HEK293 (cell line): ENCODE data around the gene PHACTR1.
A peak's percentile ranks its signal among the peaks of the same experiment; 100 is the strongest.

Source experiments
- CTCF ChIA-PET: fragments of 350-600 bp; formaldehyde crosslinking; extraction: SDS; loops from one replicate; lab custom pipeline; 2021; ENCODE audit warnings: antibody characterized with exemption; lab: Yijun Ruan, JAX
- POLR2A ChIA-PET: fragments of 300-600 bp; formaldehyde crosslinking; extraction: SDS; loops from one replicate; lab custom pipeline; 2020; ENCODE audit warnings: antibody characterized with exemption, inconsistent platforms; lab: Yijun Ruan, JAX
- H3K27ac ChIP-seq: fragments of 200-500 bp; sonication (Bioruptor generic); 2 replicates; pipeline ENCODE4 v1.5.1; 2014; ENCODE audit warnings: low read depth, low read length, control low read depth, inconsistent platforms; ENCODE audit errors: extremely low read depth
- H3K36me3 ChIP-seq, 2 experiments: fragments of 200-500 bp in 1 of 2; sonication (Bioruptor generic) in 1 of 2; 1 replicate in 1 of 2; 2 replicates in 1 of 2; pipeline ENCODE4 v1.5.1; 2014 to 2017; ENCODE audit warnings: inconsistent platforms in 2 of 2, low read length in 2 of 2; ENCODE audit not compliant: control insufficient read depth in 2 of 2, insufficient read depth in 1 of 2
- H3K4me1 ChIP-seq: fragments of 200-500 bp; sonication (Bioruptor generic); 2 replicates; pipeline ENCODE4 v1.5.1; 2014; ENCODE audit warnings: mild to moderate bottlenecking, low read length, inconsistent platforms; ENCODE audit not compliant: control insufficient read depth, insufficient read depth
- H3K4me3 ChIP-seq: 2 replicates; pipeline ENCODE4 v1.5.1; 2011; ENCODE audit warnings: low read depth, mild to moderate bottlenecking, control low read depth, low read length, moderate library complexity
- H3K9me3 ChIP-seq: fragments of 200-500 bp; sonication (Bioruptor generic); 2 replicates; pipeline ENCODE4 v1.5.1; 2014; ENCODE audit warnings: low read depth, low read length, inconsistent platforms; ENCODE audit not compliant: control insufficient read depth, insufficient read depth
- MZF1 ChIP-seq: fragments of 450-650 bp; formaldehyde crosslinking; IDR thresholded peaks from 2 replicates; pipeline ENCODE4 v1.5.1; 2017; ENCODE audit warnings: missing biosample characterization, missing genetic modification characterization, borderline replicate concordance
- OSR2 ChIP-seq: fragments of 450-650 bp; formaldehyde crosslinking; IDR thresholded peaks from 2 replicates; pipeline ENCODE4 v1.5.1; 2016; ENCODE audit warnings: missing biosample characterization, missing genetic modification characterization
- ZBTB20 ChIP-seq: fragments of 450-650 bp; formaldehyde crosslinking; IDR thresholded peaks from 2 replicates; pipeline ENCODE4 v1.5.1; 2016; ENCODE audit warnings: missing biosample characterization, missing genetic modification characterization
- ZNF2 ChIP-seq: fragments of 450-650 bp; formaldehyde crosslinking; IDR thresholded peaks from 2 replicates; pipeline ENCODE4 v1.5.1; 2016; ENCODE audit warnings: missing biosample characterization, missing genetic modification characterization
- ZNF202 ChIP-seq: fragments of 450-650 bp; formaldehyde crosslinking; IDR thresholded peaks from 2 replicates; pipeline ENCODE4 v1.5.1; 2016; ENCODE audit warnings: missing biosample characterization, missing genetic modification characterization, borderline replicate concordance
- ZNF211 ChIP-seq: fragments of 450-650 bp; formaldehyde crosslinking; IDR thresholded peaks from 2 replicates; pipeline ENCODE4 v1.5.1; 2016; ENCODE audit warnings: low read depth, missing biosample characterization, missing genetic modification characterization
- ZNF223 ChIP-seq: fragments of 450-650 bp; formaldehyde crosslinking; IDR thresholded peaks from 2 replicates; pipeline ENCODE4 v1.5.1; 2016; ENCODE audit warnings: missing biosample characterization, missing genetic modification characterization
- ZNF654 ChIP-seq: fragments of 450-650 bp; formaldehyde crosslinking; IDR thresholded peaks from 2 replicates; pipeline ENCODE4 v1.5.1; 2016; ENCODE audit warnings: low read depth, missing biosample characterization, missing genetic modification characterization
- ZNF830 ChIP-seq: fragments of 450-650 bp; IDR thresholded peaks from 2 replicates; pipeline ENCODE4 v1.5.0; 2018; ENCODE audit warnings: missing biosample characterization, missing genetic modification characterization, low read depth, mild to moderate bottlenecking, moderate library complexity
- TF ChIP-seq, protein P1 (sequence below): fragments of 450-650 bp; formaldehyde crosslinking; IDR thresholded peaks from 2 replicates; pipeline ENCODE4 v1.5.1; 2017; ENCODE audit warnings: missing biosample characterization, missing genetic modification characterization
- TF ChIP-seq, protein P2 (sequence below): fragments of 450-650 bp; formaldehyde crosslinking; IDR thresholded peaks from 2 replicates; pipeline ENCODE4 v1.5.1; 2016; ENCODE audit warnings: missing biosample characterization, missing genetic modification characterization
- TF ChIP-seq, protein P3 (sequence below): fragments of 450-650 bp; formaldehyde crosslinking; IDR thresholded peaks from 2 replicates; pipeline ENCODE4 v1.5.1; 2016; ENCODE audit warnings: missing biosample characterization, missing genetic modification characterization
- TF ChIP-seq, protein P4 (sequence below): fragments of 450-650 bp; formaldehyde crosslinking; IDR thresholded peaks from 2 replicates; pipeline ENCODE4 v1.5.1; 2017; ENCODE audit warnings: missing biosample characterization, missing genetic modification characterization
- TF ChIP-seq, protein P5 (sequence below): fragments of 450-650 bp; formaldehyde crosslinking; IDR thresholded peaks from 2 replicates; pipeline ENCODE4 v1.5.1; 2016; ENCODE audit warnings: missing biosample characterization, missing genetic modification characterization
- TF ChIP-seq, protein P6 (sequence below): fragments of 450-650 bp; formaldehyde crosslinking; IDR thresholded peaks from 2 replicates; pipeline ENCODE4 v1.5.1; 2016; ENCODE audit warnings: missing biosample characterization, missing genetic modification characterization
- TF ChIP-seq, protein P7 (sequence below): fragments of 450-650 bp; formaldehyde crosslinking; IDR thresholded peaks from 2 replicates; pipeline ENCODE4 v1.5.1; 2016; ENCODE audit warnings: missing biosample characterization, missing genetic modification characterization

PHACTR1 gene

DNA sequence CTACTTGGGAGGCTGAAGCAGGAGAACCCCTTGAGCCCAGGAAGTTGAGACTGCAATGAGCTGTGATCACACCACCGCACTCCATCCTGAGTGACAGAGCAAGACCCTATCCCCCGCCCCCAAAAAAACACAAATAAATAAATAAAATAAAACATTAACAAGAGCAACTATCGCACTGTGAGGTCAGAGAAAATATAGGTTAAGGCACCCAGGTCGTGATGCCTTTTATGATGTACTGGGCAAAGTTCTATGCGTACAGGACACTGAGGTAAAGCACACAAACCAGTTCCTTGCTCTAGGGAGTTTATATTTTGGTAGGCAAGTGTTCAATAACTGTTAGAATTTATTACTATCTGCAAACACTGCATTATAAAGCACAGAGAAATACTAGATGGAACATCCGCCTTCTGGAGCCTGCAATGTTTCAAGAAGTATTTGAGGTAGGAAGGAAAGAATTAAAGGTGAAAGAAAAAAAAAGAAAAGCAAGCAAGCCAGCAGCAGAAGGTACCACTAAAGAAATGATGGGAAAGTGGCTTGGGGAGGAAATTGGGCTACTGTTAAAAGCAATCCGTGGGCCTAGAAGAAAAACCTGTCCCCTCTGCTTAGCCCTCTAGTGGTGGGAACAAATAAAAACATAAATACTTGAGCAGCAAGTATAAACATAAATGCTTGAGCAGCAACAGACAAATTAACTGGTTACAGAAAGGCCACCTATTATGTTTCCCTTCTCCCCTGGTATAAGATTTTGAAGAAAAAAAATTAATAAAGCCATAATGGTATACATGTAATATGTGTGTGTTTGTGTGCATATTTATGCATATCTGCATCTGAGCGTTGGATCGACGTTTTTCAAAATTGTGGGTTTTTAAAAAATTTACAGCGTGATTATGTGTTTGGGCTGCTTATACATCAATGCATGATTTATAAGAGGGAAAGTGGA lies 128.0 kb downstream of the PHACTR1 start:
- no peaks in the 10 kb centered on the region for H3K4me1 ChIP-seq
- no peak overlapping the region for H3K27ac ChIP-seq

More for the DNA sequence above, 128.0 kb downstream of the PHACTR1 start:
- ChIA-PET CTCF (interaction anchor here (0.6 to 1.7 kb wide), 9 partner anchors 17 to 206 kb away, joined by 3 to 6 read pairs (median 4); no protein-coding TSS in a partner anchor), POLR2A (no interaction called here)
- H3K36me3 ChIP-seq, result no peaks in the 10 kb centered on the region
- H3K9me3 ChIP-seq, result no peaks in the 10 kb centered on the region
- TF ChIP-seq OSR2 (tag by site-specific recombination) (no peak), MZF1 (tag by site-specific recombination) (no peak), ZNF2 (no peak), ZNF830 (no peak), ZBTB20 (tag by site-specific recombination) (no peak), ZNF654 (tag by site-specific recombination) (peak; percentile 35; the same call in 1 of the 2 replicates), ZNF211 (no peak), ZNF202 (no peak), ZNF223 (no peak)
- TF ChIP-seq, protein P1, sequence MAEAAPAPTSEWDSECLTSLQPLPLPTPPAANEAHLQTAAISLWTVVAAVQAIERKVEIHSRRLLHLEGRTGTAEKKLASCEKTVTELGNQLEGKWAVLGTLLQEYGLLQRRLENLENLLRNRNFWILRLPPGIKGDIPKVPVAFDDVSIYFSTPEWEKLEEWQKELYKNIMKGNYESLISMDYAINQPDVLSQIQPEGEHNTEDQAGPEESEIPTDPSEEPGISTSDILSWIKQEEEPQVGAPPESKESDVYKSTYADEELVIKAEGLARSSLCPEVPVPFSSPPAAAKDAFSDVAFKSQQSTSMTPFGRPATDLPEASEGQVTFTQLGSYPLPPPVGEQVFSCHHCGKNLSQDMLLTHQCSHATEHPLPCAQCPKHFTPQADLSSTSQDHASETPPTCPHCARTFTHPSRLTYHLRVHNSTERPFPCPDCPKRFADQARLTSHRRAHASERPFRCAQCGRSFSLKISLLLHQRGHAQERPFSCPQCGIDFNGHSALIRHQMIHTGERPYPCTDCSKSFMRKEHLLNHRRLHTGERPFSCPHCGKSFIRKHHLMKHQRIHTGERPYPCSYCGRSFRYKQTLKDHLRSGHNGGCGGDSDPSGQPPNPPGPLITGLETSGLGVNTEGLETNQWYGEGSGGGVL, result no peak
- TF ChIP-seq, protein P2, sequence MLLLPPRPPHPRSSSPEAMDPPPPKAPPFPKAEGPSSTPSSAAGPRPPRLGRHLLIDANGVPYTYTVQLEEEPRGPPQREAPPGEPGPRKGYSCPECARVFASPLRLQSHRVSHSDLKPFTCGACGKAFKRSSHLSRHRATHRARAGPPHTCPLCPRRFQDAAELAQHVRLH (tag by site-specific recombination), result no peak
- TF ChIP-seq, protein P3, sequence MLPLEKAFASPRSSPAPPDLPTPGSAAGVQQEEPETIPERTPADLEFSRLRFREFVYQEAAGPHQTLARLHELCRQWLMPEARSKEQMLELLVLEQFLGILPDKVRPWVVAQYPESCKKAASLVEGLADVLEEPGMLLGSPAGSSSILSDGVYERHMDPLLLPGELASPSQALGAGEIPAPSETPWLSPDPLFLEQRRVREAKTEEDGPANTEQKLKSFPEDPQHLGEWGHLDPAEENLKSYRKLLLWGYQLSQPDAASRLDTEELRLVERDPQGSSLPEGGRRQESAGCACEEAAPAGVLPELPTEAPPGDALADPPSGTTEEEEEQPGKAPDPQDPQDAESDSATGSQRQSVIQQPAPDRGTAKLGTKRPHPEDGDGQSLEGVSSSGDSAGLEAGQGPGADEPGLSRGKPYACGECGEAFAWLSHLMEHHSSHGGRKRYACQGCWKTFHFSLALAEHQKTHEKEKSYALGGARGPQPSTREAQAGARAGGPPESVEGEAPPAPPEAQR (tag by site-specific recombination), result no peak
- TF ChIP-seq, protein P4, sequence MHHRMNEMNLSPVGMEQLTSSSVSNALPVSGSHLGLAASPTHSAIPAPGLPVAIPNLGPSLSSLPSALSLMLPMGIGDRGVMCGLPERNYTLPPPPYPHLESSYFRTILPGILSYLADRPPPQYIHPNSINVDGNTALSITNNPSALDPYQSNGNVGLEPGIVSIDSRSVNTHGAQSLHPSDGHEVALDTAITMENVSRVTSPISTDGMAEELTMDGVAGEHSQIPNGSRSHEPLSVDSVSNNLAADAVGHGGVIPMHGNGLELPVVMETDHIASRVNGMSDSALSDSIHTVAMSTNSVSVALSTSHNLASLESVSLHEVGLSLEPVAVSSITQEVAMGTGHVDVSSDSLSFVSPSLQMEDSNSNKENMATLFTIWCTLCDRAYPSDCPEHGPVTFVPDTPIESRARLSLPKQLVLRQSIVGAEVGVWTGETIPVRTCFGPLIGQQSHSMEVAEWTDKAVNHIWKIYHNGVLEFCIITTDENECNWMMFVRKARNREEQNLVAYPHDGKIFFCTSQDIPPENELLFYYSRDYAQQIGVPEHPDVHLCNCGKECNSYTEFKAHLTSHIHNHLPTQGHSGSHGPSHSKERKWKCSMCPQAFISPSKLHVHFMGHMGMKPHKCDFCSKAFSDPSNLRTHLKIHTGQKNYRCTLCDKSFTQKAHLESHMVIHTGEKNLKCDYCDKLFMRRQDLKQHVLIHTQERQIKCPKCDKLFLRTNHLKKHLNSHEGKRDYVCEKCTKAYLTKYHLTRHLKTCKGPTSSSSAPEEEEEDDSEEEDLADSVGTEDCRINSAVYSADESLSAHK (tag by site-specific recombination), result no peak
- TF ChIP-seq, protein P5, sequence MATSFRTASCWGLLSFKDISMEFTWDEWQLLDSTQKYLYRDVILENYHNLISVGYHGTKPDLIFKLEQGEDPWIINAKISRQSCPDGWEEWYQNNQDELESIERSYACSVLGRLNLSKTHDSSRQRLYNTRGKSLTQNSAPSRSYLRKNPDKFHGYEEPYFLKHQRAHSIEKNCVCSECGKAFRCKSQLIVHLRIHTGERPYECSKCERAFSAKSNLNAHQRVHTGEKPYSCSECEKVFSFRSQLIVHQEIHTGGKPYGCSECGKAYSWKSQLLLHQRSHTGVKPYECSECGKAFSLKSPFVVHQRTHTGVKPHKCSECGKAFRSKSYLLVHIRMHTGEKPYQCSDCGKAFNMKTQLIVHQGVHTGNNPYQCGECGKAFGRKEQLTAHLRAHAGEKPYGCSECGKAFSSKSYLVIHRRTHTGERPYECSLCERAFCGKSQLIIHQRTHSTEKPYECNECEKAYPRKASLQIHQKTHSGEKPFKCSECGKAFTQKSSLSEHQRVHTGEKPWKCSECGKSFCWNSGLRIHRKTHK (tag by site-specific recombination), result no peak
- TF ChIP-seq, protein P6, sequence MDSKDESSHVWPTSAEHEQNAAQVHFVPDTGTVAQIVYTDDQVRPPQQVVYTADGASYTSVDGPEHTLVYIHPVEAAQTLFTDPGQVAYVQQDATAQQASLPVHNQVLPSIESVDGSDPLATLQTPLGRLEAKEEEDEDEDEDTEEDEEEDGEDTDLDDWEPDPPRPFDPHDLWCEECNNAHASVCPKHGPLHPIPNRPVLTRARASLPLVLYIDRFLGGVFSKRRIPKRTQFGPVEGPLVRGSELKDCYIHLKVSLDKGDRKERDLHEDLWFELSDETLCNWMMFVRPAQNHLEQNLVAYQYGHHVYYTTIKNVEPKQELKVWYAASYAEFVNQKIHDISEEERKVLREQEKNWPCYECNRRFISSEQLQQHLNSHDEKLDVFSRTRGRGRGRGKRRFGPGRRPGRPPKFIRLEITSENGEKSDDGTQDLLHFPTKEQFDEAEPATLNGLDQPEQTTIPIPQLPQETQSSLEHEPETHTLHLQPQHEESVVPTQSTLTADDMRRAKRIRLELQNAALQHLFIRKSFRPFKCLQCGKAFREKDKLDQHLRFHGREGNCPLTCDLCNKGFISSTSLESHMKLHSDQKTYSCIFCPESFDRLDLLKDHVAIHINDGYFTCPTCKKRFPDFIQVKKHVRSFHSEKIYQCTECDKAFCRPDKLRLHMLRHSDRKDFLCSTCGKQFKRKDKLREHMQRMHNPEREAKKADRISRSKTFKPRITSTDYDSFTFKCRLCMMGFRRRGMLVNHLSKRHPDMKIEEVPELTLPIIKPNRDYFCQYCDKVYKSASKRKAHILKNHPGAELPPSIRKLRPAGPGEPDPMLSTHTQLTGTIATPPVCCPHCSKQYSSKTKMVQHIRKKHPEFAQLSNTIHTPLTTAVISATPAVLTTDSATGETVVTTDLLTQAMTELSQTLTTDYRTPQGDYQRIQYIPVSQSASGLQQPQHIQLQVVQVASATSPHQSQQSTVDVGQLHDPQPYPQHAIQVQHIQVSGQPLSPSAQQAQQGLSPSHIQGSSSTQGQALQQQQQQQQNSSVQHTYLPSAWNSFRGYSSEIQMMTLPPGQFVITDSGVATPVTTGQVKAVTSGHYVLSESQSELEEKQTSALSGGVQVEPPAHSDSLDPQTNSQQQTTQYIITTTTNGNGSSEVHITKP (tag by site-specific recombination), result 0 out of 2 replicates have a peak, but pooled peaks have one; percentile 32
- TF ChIP-seq, protein P7, sequence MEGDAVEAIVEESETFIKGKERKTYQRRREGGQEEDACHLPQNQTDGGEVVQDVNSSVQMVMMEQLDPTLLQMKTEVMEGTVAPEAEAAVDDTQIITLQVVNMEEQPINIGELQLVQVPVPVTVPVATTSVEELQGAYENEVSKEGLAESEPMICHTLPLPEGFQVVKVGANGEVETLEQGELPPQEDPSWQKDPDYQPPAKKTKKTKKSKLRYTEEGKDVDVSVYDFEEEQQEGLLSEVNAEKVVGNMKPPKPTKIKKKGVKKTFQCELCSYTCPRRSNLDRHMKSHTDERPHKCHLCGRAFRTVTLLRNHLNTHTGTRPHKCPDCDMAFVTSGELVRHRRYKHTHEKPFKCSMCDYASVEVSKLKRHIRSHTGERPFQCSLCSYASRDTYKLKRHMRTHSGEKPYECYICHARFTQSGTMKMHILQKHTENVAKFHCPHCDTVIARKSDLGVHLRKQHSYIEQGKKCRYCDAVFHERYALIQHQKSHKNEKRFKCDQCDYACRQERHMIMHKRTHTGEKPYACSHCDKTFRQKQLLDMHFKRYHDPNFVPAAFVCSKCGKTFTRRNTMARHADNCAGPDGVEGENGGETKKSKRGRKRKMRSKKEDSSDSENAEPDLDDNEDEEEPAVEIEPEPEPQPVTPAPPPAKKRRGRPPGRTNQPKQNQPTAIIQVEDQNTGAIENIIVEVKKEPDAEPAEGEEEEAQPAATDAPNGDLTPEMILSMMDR (tag by site-specific recombination), result 0 out of 2 replicates have a peak, but pooled peaks have one; percentile 24
- no peak overlapping the region for H3K4me3 ChIP-seq
